NCI-H187 treated with DMSO at 0.1 percent for 48 hours (cell line): ENCODE data around the gene LRRC4C.
"Not testable (repeated sequence)": the region's sequence is repeated elsewhere in the genome, so short reads cannot be mapped to it uniquely, and the experiment has no call there.

Experiments used
- DNase-seq: peaks from one replicate; lab custom pipeline; 2025; lab: John Stamatoyannopoulos, UW

The LRRC4C gene

DNA sequence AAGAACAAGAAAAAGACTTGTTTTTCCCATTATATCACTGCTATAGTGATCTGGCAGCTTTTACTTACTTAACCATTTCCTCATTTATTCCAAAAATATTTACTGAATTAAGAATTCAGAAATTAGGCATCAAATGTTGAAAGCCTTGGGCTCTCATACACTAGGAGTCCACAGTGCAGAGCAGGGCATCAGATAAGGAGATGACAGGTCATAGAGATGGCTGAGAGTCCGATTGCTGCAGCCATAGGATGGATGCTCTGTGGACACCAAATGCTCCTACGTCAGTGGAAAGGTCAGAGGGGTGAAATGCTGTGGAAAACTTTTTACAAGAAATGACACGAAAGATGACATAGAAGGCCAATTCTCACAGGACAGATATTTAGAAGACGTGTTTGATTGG lies 771.1 kb downstream of the LRRC4C start:
- no peak for DNase-seq

DNA sequence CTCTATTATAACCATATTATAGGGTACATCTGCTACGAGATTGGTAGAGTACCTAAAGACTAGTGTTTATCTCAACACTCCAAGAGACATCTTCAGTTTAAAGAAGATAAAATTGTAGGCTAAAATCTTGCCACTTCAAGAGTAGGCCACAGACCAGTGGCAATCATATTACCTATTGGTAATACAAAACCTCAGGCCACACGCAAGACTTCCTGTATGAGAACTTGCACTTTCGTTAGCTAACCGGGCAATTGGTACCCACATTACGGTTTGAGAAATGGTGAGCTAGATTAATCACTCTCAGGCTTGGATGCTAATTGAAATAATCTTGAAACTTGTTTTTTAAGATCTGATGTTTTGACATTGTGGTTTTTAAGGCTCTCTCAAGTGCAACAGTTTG lies 772.7 kb downstream of the LRRC4C start:
- no peak for DNase-seq

DNA sequence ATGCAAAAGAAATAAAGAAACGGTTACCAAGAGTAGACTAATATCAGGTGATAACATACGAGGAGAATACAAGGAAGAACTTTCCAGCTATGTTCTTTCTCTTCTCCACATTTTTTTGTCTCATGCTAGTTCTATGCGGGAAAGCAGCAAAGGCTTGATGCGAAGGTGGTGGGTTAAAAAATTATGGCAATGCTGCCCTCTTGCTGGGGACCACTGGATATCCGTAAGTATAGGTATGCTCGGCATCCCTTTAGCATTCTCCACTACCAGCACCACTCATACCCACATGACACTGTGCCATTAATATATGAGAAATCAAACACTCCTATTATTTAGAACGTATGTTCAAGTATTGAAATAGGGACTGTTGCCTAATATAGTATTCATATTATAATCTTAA lies 776.4 kb downstream of the LRRC4C start:
- DNase-seq = no peak

DNA sequence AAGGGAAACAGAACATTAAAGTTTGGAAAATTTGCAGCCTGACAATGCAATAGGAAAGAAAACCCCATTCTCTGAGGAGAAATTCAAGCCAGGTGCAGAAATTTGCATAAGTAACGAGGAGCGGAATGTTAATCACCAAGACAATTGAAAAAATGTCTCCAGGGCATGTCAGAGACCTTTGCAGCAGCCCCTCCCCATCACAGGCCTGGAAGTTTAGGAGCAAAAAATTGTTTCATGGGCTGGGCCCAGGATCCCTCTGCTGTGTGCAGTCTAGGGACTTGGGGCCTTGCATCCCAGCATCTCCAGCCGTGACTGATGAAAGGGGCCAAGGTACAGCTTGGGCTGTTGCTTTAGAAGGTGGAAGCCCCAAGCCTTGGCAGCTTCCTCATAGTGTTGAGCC lies 780.2 kb downstream of the LRRC4C start:
- no peak for DNase-seq

DNA sequence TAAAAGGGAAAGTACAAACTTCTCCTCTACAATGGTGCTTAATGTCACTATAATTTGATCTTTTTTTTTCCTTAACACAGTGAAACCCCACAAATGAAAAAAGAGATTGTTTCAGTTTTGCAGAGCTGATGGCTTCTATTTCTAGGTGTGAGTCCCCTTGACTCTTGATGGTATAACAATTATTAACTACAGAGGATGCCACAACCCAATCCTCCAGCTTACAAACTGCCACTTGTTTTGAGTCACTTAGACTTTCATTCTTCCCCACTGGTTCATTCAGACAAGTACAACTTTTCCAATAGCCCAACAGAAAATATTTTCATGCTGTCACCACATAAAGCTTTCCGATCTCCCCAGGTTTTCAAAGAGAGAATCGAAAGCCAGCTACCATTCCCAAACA lies 812.2 kb downstream of the LRRC4C start:
- no peak for DNase-seq

DNA sequence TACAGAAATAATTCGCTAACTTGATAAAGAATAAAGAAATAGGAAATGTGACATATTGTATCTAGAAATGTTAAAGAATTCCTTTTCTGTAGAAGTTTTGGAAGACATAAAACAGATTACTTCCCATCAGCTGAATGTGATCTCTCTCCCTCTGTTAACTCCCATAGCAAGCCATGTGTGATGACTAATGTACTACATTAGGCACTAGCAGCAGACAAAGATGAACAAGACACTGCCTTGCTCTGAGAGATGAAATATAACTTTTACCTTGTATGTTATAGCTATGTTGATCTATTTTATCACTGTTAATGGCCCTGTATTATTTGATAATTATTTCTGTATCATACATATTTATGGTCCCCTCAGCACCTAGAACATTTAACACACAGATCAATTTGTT lies 817.2 kb downstream of the LRRC4C start:
- DNase-seq = no peak

DNA sequence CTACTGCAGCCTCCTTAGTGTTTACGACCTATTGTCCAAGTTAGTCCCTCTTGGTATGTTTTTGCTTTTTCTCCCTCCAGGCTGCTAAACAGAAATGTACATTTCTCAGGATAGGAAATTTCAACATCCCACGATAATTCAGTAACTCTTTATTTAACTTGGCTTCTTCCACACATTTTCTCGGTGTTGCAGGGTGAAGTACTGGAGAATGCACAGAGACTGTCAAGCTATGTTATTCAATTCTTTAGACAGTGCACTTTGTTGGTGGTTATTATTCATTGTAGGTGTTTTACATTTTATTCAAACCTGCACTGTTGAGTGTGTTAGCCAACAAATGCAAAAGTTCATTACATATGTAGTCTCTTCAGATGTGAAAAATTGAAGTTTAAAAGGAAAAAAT lies 839.8 kb downstream of the LRRC4C start:
- no peak for DNase-seq

DNA sequence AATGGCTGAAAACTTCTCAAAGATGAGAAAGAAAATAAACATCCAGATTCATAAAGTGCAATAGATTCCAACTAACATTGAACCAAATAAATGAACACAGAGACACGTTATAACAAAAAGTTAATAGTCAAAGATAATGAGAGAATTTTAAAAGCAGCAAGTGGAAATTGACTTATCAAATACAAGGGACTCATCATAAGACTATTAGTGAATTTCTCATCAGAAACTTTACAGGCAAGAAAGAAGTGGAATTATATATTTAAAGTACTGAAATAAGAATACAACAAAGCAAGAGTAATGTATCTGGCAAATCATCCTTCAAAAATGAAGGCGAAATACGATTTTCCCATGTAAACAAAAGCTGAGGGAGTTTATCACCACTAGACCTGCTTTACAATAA lies 852.7 kb downstream of the LRRC4C start:
- DNase-seq = no peak

DNA sequence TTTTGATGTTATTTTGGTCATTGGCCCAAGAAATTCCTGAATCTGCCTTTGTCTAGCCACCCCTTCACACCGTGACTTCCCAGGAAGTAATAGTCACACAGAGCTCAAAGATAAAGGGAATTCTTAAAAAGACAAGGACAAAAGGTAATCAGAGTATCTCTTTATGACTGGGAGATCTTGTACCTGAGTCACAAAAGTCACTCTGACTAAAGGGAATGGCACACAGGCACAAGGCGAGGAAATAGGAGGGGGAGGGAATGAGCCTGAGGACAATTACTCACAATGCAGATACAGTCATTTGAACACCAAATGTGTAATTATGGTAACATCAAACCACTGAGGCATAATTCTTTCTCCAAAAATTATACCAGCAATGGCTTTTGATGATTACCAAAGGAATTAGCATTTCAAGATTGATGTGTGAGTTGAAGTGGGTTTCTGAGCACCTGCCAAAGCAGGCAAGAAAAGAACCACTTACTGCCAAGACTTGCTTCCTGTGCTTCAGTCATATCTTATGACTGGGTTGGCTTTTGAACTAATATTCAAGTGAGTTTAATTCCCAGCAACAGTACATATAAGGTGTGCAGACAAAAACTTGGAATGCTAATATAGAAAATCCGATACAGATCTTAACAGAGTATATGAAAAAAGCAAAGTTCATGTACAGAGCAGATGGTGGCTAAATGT lies 856.4 kb downstream of the LRRC4C start:
- DNase-seq = no peak

DNA sequence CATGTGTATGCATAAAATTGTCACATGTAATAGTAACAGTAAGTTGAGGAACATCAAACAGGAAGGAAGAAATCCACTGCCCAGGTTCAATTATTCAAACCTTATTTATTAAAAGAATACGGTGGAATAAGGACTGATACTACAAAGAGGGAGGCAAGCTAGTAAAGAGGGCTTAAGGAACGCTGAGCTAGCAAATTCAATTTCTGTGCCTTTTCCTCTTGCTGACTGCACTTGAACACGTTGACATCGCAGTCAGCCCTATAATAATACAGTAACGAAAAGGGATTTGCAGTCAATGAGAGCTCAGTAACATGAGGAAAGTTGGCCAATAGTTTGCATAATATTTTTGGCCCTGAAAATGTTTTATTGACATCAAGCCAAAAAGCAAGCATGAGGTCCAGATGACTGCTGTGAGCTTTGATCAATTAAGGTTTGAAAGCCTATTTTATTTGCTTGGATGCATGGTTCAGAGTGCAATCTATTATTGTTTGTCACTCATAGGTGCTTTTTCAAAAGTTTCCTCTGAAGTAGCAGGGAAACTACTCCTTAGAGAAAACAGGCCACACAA lies 861.8 kb downstream of the LRRC4C start:
- no peak for DNase-seq

DNA sequence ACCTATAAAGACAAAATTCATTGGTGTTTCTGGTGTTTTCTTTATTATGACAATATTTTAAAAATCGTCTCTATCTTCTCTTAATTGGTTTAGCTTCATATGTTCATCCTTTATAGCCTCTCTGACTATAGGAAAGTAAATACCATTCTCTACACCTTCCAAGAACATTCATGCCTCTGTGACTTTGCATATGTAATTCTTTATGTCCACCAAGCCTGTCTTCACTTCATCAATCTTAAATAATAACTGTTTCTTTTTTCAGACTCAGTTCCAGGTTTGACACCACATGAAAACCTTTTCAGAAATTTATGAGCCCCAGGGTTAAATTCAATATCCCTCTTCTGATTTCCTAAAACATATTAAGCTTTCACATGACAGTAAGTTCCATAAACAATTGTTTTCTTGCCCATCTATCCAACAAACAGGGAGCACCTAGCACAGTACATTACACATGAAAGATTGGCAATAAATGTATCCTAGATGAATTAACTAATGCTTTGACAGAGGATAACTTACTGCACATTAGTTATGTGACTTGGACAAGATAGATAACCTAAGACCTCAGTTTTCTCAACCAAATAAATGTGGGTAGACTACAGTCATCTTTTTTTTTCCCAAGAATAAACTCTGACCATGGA lies 886.1 kb downstream of the LRRC4C start:
- no peak for DNase-seq

DNA sequence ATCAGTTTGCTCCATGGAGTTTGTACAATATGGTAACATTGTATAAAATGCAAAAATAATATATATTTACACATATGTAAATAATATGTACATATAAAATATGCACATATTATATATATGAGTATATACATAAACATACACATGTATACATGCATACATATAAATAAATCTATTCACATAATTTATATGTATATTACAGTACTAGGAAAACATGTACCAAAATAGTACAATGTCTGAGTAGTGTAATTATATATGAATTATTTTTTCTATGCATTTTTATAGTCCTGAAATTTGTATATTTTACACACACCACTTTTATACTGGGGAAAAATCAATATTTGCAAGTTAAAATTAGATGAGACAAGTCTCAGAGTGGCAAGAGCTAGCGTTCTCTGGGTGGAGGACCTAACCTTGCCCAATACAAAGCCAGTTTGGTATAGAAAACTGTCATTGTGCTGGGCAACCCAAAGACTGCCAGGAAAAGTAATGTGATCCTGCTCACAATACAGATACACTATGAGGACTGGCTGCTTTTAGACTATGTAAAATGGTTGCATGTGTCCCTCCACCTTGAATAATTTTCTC lies 889.4 kb downstream of the LRRC4C start:
- DNase-seq = no peak

DNA sequence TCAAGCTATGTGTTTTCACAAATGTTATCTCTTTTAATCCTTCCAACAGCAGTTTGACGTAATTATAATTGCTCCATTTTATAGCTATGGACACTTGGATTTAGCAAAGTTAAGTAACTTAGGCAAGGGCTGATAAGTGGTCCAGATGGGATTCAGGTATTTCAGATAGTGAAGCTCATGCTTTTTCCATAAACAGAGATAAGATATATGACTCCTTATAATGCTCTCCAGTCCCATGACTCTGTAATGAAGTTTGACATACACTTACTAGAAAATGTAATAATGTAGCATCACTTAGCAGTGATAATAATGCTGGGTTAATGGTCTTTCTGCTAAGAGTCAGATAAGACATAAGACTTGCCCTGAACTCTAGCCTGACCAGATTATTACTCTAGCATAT lies 892.1 kb downstream of the LRRC4C start:
- DNase-seq = no peak

DNA sequence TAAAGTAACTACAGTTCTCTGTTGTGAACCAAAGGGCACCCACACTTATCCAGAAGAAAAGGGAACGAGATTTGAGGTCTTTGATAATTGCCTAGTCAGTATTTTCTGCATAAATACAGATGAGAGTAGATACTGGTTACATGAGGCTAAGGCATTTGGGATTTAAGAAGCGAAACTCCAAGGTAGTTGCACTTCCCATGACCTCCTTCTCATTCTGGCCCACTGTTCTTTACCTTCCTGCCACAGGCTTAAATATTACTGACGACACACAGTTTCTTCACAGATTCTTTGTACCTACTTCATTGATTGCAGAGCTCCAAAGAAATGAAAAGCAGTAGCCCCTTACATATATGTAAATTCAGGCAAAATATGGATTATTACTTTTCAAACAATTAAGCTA lies 915.3 kb downstream of the LRRC4C start:
- no peak for DNase-seq

DNA sequence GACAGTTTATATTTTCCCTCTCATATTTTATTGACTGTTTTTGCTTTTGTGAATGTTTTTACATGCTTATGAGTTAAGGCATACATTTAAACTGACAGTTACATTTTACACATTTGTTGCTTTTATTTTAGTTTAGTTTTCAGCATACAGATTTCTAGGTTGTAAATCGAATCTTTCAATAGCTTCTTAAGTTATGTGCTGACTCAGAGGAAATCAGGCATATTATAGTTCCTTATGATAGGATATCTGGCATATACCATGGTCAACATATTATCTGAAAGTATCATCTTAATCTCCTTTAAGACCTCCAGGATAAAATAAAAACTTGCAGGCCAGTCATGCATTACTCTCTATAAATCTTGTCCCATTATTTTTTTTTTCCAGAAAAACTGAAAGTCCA lies 916.6 kb downstream of the LRRC4C start:
- DNase-seq = no peak

DNA sequence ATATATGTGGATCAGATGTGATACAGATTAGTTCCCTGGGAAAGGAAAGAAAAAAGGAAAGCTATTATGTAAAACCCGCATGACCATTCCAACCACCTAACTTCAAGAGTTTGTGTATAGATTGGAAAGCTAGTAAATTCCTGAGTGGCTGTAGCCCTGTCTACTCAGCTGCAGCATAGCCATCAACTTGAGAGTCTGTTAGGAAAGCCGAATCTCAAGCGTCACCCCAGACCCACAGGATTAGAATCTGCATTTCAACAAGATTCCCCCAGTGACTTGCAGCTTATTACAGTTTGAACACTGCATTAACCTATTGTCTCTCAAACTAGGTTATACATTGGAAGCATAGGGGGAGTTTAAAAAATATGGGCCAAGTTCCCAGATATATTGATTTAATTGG lies 921.7 kb downstream of the LRRC4C start:
- DNase-seq = no peak

DNA sequence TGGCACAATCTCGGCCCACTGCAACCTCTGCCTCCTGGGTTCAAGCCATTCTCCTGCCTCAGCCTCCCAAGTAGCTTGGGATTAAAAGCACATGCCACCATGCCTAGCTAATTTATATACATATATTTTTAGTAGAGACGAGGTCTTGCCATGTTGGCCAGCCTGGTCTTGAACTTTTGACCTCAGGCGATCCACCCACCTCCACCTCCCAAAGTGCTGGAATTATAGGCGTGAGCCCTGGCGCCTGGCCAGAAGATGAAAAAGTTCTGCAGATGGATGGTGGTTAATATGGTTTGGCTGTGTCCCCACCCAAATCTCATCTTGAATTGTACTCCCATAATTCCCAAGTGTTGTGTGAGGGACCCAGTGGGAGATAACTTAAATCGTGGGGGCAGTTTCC lies 937.4 kb downstream of the LRRC4C start:
- DNase-seq = not testable (repeated sequence)

DNA sequence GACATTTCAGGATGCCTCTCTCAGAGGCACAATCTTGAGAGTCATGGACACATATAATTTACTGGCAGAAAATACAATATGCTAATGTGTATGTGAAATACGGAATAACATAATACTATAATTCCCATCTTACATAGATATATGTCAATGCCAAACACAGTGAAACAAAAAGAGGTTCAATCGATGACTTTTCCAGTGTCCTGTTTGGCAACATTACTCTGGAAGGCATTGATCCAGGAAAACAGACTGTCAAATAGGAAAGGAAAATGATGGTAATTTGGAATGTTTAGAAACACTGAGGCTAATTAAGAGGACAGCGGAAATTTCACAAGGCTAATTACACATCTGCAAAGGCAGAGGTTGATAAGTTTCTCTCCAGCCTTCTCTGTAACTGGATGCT lies 942.3 kb downstream of the LRRC4C start:
- DNase-seq = no peak

DNA sequence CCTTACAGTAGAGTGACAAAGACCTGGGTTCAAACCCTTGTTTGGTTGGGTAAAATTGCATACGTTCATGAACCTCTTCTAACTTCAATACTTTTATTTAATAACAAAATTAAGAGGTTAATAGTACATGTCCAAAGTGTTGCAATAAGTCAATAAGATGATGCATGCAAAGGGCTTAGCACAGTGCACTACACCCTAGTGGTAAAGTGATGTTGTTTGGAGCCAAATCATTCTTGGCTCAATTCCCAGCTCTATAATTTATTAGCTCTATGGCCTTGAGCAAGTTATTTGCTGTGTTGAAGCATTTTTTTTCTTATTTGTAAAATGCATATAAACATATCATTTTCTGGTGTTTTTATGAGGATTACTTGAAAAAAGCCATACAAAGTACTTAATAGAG lies 945.3 kb downstream of the LRRC4C start:
- no peak for DNase-seq

DNA sequence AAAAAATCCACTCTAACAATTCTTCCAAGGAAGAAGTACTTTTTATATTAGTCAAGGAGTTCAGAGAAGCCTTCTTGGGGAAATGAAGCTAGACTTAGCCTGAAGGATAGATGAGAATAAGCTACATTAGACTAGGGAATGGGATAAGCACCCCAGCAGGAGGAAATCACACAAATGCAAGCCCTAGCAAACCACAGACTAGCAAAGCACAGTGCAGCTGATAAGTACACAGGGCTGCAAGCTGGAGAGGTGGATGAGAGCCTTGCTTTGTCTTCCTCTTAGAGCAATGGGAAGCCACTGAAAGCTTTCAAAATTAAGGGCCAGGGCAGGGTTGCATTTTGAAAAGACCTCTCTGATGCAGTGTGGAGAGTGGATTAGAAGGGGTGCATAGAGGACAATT lies 946.2 kb downstream of the LRRC4C start:
- no peak for DNase-seq

DNA sequence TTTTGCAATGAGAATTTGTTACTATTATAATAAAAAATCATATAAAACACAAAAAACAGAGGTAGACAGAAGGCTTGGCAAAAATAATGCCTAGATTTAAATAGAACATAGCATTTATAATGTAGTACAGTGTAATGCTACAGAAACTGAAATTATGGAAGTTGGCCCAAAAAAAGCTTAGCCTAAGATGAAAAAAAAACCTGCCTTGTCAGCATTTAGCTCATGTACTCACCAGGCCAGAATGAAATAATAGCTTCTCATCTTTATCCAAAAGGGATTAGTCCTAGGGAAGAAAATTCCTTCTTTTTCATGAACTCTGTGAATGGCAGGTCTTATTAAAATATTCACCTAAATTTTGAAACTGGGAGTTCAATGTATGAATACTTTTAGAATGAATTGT lies 951.1 kb downstream of the LRRC4C start:
- DNase-seq = no peak

DNA sequence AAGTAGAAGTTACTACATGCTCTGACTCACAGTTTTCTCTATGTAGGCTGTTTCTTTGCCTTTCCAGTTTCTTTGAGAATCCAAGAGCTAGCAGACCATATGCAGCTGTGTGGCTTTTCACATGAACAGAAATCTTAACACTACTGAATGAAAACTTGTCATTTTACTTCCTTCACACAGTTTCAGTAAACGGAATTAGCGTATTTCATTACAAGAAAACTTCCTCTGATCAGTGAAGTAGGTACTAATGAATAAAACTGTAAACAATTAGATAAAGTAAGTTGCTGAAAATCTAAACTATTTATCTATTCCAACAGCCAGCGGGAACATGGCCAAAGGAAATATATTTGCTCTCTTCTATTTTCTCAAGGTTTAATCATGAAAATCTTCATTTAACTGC lies 953.2 kb downstream of the LRRC4C start:
- DNase-seq = no peak

DNA sequence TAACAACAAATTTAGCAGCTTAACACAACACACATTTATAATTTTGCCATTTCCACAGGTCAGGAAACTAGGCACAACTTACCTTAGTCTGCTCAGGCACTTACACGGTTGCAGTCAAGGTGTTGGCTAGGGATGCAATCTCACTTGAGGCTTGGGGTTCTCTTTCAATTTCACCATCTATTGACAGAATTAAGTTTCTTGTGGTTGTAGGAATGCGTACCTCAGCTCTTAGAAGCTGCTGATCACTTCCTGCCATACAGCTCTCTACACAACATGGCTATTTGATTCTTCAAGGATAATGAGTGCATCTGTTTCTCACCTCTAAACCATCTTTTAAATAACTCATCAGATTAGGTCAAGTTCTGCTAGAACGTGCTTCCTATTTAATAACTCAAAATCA lies 968.1 kb downstream of the LRRC4C start:
- DNase-seq = no peak

DNA sequence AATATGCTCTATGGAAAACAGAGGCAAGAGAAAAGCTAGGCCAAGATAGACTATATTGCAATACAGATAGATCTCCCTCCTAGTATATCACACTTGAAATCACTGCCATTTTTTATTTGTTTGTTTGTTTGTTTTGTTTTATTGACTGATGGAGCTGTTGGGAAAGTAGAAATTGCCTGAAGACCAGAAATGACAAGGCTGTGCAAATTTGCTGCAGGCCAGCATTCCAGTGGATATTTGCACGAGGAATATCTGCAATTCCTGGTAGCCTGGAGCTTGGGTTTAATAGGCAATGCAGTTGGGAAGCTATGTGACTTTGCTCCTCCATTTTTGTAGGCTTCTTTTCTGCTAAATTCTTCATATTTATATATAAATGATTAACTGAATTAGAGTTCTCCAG lies 991.7 kb downstream of the LRRC4C start:
- DNase-seq = no peak
